GM03348 (cell line): ENCODE results near the gene SLC4A1AP.
A peak's percentile ranks its signal among the peaks of the same experiment; 100 is the strongest.
"Not testable (repeated sequence)": the region's sequence is repeated elsewhere in the genome, so short reads cannot be mapped to it uniquely, and the experiment has no call there.

Source experiments
- DNase-seq: peaks from one replicate; pipeline ENCODE4 v3.0.0; 2012; ENCODE audit warnings: low spot score

Gene SLC4A1AP

DNA sequence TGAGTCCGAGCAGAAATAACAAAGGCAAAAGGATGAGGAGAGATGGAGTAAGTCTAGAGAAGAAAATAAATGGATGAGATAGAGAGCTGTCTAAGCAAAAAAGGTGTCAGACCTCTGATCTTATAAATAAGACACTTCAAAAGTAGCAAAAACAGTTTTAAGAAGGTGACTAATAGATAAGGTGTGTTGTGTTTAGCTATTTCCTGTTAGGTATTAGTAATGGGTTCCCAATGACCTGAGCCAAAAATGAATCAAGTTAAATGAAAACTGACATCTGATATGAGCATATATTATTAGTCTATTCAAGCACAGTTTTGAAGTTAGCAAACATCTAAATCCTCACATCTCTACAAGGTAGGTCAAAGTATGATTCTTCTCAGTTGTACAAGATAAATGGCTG, 10.9 kb upstream of the SLC4A1AP start:
- no peak for DNase-seq

DNA sequence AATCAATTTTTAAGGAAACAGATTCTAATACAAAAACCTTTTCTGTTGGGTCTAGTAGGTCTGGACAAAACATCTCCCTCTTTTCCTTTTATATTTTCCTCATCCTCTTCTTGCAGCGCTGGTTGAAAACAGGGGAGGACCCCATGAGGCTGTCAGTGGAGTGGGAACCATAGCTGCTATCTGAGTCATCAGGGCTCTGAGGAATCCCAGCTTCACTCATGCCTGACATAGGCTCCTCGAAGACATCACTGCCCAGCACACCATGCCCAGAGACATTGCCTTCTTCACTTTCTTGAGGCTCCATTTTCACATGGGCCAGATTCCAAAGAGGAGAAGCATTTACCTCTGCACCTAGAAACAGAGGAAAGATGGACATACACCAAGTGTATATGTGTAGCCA, 10.3 kb upstream of the SLC4A1AP start:
- DNase-seq: no peak

GRCh38 chr2:27655155-27655951, 8.3 kb upstream of the SLC4A1AP start:
- no peak for DNase-seq

GRCh38 chr2:27661371-27661770, 2.3 kb upstream of the SLC4A1AP start:
- DNase-seq: no peak

DNA sequence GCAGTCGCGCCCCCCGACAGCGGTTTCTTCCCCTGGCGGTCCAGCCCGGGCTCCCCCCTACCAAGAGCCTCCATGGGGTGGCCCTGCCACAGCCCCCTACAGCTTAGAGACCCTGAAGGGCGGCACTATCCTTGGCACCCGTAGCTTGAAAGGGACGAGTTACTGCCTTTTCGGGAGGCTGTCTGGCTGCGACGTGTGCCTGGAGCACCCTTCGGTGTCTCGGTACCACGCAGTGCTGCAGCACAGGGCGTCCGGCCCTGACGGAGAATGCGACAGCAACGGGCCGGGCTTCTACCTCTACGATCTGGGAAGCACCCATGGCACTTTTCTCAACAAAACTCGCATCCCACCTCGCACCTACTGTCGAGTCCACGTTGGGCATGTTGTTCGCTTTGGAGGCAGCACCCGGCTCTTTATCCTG, 475 bp downstream of the SLC4A1AP start:
- no peak for DNase-seq

GRCh38 chr2:27664622-27665363, 1.1 kb downstream of the SLC4A1AP start:
- no peak for DNase-seq

DNA sequence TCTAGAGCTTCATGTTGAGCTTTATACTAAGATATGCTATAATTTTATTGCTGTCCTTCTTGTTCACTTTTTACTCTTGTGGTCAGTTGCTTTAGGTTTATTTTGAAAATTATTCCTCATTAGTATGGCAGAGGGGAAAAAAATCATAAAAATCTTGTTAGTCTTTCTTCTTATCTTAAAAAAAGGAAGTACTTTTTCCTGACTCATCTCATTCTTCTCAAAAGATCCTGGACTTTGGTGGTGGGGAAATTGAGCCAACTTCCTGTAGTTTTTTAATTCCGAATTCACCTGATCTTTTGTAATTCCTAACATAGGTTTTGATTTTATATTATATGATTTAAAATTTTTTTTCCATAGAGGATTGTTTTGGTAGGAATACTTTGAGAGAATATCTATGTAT, 3.8 kb downstream of the SLC4A1AP start:
- no peak for DNase-seq

GRCh38 chr2:27671235-27671634, 7.5 kb downstream of the SLC4A1AP start:
- DNase-seq: no peak

GRCh38 chr2:27672723-27673486, 9.2 kb downstream of the SLC4A1AP start:
- DNase-seq: no peak

GRCh38 chr2:27680571-27680970, 16.9 kb downstream of the SLC4A1AP start:
- DNase-seq: no peak

GRCh38 chr2:27681841-27682240, 18.2 kb downstream of the SLC4A1AP start:
- DNase-seq: peak; percentile 29

DNA sequence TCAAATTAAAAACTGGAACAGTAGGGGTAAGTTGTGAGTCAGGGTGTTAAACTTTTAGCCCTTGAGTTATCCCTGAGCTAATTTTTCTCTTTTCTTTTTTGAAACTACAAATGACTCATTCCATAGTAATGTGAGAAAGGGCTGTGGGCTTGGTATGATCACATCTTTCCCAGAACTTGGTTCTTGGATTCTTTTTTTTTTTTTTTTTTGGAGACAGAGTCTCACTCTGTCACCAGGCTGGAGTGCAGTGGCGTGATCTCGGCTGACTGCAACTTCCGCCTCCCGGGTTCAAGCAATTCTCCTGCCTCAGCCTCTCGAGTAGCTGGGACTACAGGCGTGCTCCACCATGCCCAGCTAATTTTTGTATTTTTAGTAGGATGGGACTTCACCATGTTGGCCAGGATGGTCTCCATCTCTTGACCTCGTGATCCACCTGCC, 18.7 kb downstream of the SLC4A1AP start:
- peak; percentile 88 for DNase-seq

- DNase-seq: peak; percentile 71
These were observed 19.8 kb downstream of the SLC4A1AP start for GRCh38 chr2:27683390-27684071.

DNA sequence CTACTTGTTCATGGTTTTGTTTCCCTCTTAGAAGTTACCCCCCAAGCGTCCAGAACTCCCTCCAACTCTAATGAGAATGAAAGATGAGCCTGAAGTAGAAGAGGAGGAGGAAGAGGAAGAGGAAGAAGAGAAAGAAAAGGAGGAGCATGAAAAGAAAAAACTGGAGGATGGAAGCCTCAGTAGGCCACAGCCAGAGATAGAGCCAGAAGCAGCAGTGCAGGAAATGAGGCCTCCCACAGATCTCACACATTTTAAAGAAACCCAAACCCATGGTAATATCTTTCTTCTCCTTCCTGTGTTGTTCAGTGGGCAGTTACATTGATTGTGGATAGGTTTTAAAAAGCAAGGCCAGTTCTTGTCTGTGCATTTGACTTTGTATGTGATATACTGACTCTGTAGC, 21.3 kb downstream of the SLC4A1AP start:
- DNase-seq: not testable (repeated sequence)

DNA sequence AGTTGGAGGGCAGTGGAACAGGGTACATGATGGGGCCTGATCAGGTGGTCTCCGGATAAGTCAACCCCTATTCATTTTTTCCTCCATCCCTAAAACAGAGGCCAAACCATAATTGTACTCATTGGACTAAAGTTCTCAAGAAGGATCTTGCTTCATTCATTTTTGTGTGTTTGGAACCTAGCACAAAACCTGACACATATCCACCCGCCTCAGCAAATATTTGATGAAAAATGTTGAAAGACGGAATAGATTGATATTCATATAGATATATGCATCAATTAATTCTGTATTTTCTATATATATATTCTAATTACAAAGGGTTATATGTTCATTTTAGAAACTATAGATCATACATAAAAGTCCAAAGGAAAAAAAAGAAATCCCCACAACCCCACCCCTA, 21.9 kb downstream of the SLC4A1AP start:
- DNase-seq: no peak

- DNase-seq: no peak
These were observed 23.5 kb downstream of the SLC4A1AP start for GRCh38 chr2:27687232-27687631.

DNA sequence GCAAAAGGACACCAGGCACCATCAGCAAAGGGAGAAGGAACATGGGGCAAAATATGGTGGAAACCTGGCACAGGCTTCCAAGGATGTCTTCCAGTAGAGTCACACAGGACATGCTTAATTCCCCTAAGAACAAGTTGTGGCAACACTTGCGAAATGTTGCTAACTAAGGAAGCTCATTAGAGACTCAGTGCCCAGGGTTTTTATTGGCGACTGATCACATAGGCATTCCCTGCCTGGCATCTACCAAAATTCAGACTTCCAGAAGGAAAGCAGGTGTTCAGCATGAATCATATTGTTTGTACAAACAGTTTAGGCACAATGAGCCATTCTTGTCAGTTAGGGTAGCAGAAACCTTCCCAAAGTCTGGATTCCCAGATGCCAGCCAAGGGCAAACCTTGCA, 25.7 kb downstream of the SLC4A1AP start:
- no peak for DNase-seq

GRCh38 chr2:27690052-27690451, 26.4 kb downstream of the SLC4A1AP start:
- no peak for DNase-seq

DNA sequence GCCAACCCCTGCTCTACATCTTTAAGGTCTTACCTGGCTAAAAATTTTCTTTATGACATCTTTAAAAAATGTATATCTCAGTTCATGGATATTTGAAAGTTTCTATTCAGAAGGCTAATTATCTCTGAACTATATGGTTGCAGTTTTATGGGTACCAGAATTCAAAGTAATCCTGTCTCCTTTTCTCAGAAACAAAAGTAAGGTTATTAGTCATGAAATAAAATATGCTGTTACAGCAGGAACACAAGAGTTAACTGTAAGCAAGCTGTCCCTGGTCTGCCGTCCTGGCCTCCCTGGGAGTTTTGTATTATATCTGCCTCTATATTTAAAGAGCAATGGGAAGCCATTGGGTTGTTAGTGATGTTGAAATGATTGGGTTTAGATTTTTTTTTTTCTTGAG, 34.0 kb downstream of the SLC4A1AP start:
- no peak for DNase-seq

GRCh38 chr2:27701676-27702075, 38.0 kb downstream of the SLC4A1AP start:
- peak; percentile 34 for DNase-seq

DNA sequence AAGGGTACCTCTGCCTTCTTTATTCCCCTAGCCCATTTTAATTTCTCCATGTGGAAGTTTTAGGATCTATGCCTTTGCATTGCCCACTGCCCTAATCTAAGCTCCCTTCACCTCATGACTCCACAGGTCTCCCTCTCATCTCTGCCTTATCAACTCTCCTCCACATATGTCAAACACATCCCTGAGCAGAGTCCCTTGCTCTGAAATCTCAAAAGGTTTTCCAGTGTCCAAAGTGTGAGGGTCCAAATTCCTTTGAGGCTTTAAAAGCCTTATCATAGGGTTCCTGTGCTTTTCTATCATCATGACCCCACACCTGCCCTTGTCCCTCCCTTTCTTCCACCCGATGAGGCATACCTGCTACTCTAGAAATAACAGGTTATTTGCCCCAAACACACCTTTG, 38.6 kb downstream of the SLC4A1AP start:
- no peak for DNase-seq
